Placental pericyte (primary cell): ENCODE data around the gene PRRC2A. TPM values are rescaled to one million over a fixed set of nuclear protein-coding genes. Genes with fewer than 3 reads are reported as not detected.

Experiments
- total RNA-seq: library from RNA; depleted of rRNA; stranded (reverse); fragments of >200 nt; gene quantifications from 2 replicates; pipeline ENCODE4 v1.2.3, GENCODE V29; 2012

The PRRC2A gene
- total RNA-seq = 55.1 and 105 TPM in 2 replicates

GRCh38 chr6:31620586-31621319, at the start of gene PRRC2A:
TSS of gene PRRC2A (plus strand) at chr6:31620715. CDS start at chr6:31622790, 2,075 bp downstream.

DNA sequence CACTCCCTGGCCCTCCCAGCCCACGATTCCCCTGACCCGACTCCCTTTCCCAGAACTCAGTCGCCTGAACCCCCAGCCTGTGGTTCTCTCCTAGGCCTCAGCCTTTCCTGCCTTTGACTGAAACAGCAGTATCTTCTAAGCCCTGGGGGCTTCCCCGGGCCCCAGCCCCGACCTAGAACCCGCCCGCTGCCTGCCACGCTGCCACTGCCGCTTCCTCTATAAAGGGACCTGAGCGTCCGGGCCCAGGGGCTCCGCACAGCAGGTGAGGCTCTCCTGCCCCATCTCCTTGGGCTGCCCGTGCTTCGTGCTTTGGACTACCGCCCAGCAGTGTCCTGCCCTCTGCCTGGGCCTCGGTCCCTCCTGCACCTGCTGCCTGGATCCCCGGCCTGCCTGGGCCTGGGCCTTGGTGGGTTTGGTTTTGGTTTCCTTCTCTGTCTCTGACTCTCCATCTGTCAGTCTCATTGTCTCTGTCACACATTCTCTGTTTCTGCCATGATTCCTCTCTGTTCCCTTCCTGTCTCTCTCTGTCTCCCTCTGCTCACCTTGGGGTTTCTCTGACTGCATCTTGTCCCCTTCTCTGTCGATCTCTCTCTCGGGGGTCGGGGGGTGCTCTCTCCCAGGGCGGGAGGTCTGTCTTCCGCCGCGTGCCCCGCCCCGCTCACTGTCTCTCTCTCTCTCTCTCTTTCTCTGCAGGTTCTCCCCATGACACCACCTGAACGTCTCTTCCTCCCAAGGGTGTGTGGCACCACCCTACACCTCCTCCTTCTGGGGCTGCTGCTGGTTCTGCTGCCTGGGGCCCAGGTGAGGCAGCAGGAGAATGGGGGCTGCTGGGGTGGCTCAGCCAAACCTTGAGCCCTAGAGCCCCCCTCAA, 48.2 kb upstream of the PRRC2A start, which contains the start of gene LTA:
Gene LTA (plus strand): TSS at position 249 of the 871 bp plus-strand sequence. CDS start 454 bp downstream, at position 703.

DNA sequence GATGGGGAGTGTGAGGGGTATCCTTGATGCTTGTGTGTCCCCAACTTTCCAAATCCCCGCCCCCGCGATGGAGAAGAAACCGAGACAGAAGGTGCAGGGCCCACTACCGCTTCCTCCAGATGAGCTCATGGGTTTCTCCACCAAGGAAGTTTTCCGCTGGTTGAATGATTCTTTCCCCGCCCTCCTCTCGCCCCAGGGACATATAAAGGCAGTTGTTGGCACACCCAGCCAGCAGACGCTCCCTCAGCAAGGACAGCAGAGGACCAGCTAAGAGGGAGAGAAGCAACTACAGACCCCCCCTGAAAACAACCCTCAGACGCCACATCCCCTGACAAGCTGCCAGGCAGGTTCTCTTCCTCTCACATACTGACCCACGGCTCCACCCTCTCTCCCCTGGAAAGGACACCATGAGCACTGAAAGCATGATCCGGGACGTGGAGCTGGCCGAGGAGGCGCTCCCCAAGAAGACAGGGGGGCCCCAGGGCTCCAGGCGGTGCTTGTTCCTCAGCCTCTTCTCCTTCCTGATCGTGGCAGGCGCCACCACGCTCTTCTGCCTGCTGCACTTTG, 45.1 kb upstream of the PRRC2A start, which contains the start of gene TNF:
Gene TNF (plus strand): TSS at position 231 of the 567 bp plus-strand sequence. CDS start 177 bp downstream, at position 408.

GRCh38 chr6:31582230-31582643, 38.3 kb upstream of the PRRC2A start, which contains the start of gene LTB:
TSS of gene LTB (minus strand) at chr6:31582424. CDS start at chr6:31582417, 7 bp downstream.

DNA sequence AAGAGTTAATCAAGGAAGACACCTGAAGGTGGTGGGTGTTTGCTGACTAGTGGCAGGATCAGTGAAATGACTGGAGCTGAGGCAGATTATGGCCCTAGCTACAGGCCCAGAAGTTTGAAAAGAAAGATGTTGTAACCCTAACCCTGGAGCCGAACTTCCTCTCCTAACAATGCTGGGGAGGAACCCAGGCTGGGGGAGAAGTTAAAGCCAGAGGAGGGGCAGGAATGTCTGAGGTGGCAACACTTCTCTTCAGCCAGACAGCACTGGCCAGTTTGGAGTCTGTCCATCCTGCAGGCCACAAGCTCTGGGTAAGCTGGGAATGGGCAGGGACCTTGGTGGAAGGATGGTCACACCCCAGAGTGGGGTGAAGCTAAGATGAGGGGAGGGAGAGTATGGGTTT, 34.5 kb upstream of the PRRC2A start, which contains the start of gene LST1:
Gene LST1 (plus strand): TSS at position 270 of the 400 bp plus-strand sequence. CDS start 1,023 bp downstream, outside the sequence.

DNA sequence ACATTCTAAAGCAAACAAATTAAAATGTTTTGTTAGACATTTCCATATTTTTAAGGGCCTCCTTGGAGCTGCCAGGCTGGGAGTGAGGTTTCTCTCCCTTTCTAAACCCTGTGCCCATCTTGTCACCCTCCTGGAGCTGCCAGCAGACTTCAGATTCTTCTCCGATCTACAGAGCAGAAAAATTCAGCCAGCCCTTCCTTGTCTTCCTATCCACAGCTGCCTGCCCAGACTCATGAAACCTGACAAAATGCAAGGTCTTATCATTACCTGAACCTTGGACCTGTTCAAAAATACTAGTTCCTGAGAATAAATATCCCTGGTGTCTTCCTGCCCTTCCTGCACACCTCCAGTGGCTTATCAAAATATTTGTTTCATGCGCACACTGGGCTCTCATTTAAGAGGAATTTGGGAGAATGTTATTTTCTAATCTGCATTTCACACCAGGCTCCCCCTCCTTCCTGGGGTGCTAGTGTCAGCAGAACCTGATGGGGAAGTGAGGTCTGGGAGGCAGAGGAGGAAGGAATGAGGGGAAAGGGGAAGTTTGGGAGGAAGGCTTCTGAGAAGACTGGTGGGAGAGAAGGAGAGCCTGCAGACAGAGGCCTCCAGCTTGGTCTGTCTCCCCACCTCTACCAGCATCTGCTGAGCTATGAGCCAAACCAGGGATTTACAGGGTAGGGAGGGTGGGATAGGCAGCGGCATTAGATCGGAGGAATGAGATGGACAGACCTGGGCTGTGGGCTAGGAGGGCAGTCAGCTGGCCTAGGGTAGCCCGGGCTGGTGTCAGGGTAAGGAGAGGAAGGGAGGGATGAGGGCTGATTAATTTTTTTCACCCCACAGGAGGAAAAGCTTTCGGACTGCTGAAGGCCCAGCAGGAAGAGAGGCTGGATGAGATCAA, 5.6 kb upstream of the PRRC2A start, which contains the start of gene AIF1:
Gene AIF1 (plus strand): TSS at position 551 of the 895 bp plus-strand sequence. CDS start 96 bp downstream, at position 647.

DNA sequence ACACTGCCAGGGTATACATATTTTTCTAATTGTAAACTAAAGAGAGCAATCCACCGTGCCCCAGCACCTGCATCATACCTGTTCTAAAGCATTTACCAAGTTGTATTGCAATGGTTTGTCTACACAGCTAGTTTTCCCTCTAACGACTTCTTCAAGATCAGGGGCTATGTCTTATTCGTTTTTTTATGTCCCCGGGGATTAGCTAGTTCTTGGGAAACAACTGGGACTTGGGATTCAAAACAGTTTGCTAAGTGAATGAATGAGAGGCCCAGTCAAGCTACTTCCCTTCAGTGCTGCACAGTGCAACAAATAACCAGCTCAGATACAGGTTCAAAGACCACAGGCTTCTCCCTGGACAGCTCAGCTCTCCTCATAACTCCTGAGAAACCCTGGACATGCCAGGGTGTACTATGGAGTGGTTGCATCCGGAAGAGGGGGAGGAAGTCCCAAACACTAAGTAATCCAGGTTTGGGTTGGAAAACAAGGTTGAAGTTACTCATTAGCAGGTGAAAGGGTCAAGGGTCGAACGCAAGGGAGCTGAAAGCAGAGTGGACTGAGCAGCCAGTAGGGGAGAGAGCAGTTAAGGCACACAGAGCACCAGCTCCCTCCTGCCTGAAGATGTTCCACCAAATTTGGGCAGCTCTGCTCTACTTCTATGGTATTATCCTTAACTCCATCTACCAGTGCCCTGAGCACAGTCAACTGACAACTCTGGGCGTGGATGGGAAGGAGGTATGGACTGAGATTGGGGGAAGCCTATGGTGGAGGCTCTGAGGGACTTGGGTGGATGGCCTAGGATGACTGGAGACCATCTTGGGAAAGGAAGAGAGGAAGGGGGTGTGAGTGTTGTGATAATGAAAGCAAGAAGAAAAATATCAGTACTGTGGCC, 35.1 kb downstream of the PRRC2A start, which contains the start of gene APOM:
Gene APOM (plus strand): TSS at position 546 of the 889 bp plus-strand sequence. CDS start 73 bp downstream, at position 619.

GRCh38 chr6:31660381-31661261, 40.1 kb downstream of the PRRC2A start, which contains the start of gene C6orf47:
TSS of gene C6orf47 (minus strand) at chr6:31660778. CDS start at chr6:31659947, 831 bp downstream.

DNA sequence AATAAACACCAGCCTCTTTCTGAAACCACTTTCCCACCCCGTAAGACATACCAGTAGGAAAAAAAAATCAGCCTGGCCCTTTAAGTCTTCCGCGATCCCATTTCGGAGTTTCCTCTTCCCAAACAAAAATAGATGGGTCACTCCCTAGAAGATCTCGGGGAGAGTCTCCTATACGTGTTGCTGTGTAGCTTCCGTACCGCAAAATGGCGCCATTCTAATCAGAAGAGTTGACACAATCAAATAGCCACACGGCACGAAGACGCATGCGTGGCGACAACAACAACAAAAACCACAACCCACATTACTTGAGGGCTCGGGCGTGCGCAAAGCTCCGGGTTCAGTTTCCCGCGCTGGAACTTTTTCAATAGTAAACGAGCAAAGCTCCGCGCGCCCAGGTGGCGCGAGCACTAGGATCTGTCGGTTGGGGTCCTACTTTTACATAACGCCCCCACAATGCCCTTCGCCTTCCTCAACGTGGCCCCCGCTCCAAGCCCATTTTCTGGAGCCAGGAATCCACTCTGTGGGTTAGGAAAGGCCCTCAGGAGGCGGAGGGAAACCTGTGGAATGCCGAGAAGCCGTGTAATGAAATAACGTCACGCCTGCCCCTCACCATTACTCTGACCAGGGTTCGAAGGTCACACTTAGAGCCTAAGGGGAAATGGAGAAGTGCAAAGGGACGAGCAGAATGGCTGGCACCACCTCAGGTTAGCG, 44.4 kb downstream of the PRRC2A start, which contains the start of gene GPANK1:
Gene GPANK1 (minus strand): TSS at position 208 of the 711 bp plus-strand sequence. CDS start 519 bp downstream, outside the sequence.

GRCh38 chr6:31665501-31666336, 45.2 kb downstream of the PRRC2A start, which contains the start of gene CSNK2B:
TSS of gene CSNK2B (plus strand) at chr6:31666080. CDS start at chr6:31666832, 752 bp downstream.

GRCh38 chr6:31669676-31670075, 49.2 kb downstream of the PRRC2A start, which contains the start of gene LY6G5B:
TSS of gene LY6G5B (plus strand) at chr6:31669976. CDS start at chr6:31670951, 975 bp downstream.

GRCh38 chr6:31680226-31681134, 60.0 kb downstream of the PRRC2A start, which contains the start of gene LY6G5C:
TSS of gene LY6G5C (minus strand) at chr6:31681067. CDS start at chr6:31680373, 694 bp downstream.

